K562 (cell line): Measurements from ENCODE around the gene CDKN2B. TPM values are rescaled to one million over a fixed set of nuclear protein-coding genes. Genes with fewer than 3 reads are reported as not detected.

Experiments used
- ATAC-seq: fragments of 200-7000 bp; cut with Tn5 transposase; 3 replicates; pipeline ENCODE4 v1.9.1; 2020; ENCODE audit warnings: moderate library complexity
- BruUV-seq: library from RNA; stranded (reverse); fragments of 400-500 nt; replicated peaks from 2 replicates; lab custom pipeline; 2021; lab: Mats Ljungman, UMichigan
- CTCF ChIA-PET: fragments of 300-600 bp; formaldehyde crosslinking; extraction: SDS; loops from one replicate; lab custom pipeline; 2021; ENCODE audit warnings: low intra/inter-chr PET ratio; lab: Yijun Ruan, JAX
- POLR2A ChIA-PET: fragments of 300-600, 350-650 bp; sonication (Branson Sonifier 250); formaldehyde crosslinking; extraction: SDS; loops from one replicate; lab custom pipeline; 2021; ENCODE audit warnings: antibody characterized with exemption, inconsistent platforms; lab: Yijun Ruan, JAX
- DNase-seq, 4 experiments: peaks; one replicate each; pipeline versions ENCODE4 v3.0.0 to v3.0.0-alpha.2; 2011 to 2018; ENCODE audit warnings: low spot score in 3 of 4, mixed read lengths in 3 of 4; ENCODE audit errors: extremely low read depth in 1 of 4
- FAIRE-seq: peaks from 2 replicates; lab custom pipeline; 2011; peaks lifted over from hg19 to GRCh38; lab: Jason Lieb, UNC
- H2AFZ ChIP-seq: 2 replicates; pipeline ENCODE4 v1.6.0; 2011; ENCODE audit warnings: low read depth, low read length, control low read depth, inconsistent platforms
- H3K27ac ChIP-seq: fragments of 200-600 bp; 3 replicates; pipeline ENCODE4 v1.8.0; 2011; ENCODE audit warnings: low read depth, mild to moderate bottlenecking, control low read depth, inconsistent platforms, low read length, moderate library complexity, mixed read lengths; ENCODE audit errors: extremely low read depth
- H3K27me3 ChIP-seq, 2 experiments: fragments of 300-600 bp in 1 of 2; 2 replicates in 1 of 2; 3 replicates in 1 of 2; pipeline versions ENCODE4 v1.6.0 to v1.8.0; 2011; ENCODE audit warnings: inconsistent platforms in 2 of 2, low read length in 2 of 2, mild to moderate bottlenecking in 1 of 2, mixed read lengths in 1 of 2, moderate library complexity in 1 of 2; ENCODE audit not compliant: control insufficient read depth in 2 of 2, insufficient read depth in 2 of 2
- H3K36me3 ChIP-seq: fragments of 300-600 bp; 3 replicates; pipeline ENCODE4 v1.8.0; 2011; ENCODE audit warnings: mild to moderate bottlenecking, low read length, inconsistent platforms; ENCODE audit not compliant: control insufficient read depth, insufficient read depth
- H3K4me1 ChIP-seq, 2 experiments: fragments of 200-600 bp in 1 of 2; replicated peaks in 1 of 2; 2 replicates in 1 of 2; 3 replicates in 1 of 2; pipeline versions ENCODE4 v1.5.1 to v1.8.0; 2011; ENCODE audit warnings: inconsistent platforms in 2 of 2, low read length in 2 of 2, mild to moderate bottlenecking in 1 of 2, mixed read lengths in 1 of 2, moderate library complexity in 1 of 2; ENCODE audit not compliant: control insufficient read depth in 2 of 2, insufficient read depth in 2 of 2
- H3K4me2 ChIP-seq: 2 replicates; pipeline ENCODE4 v1.6.1; 2011; ENCODE audit warnings: low read length, control low read depth, inconsistent platforms, mixed read lengths; ENCODE audit not compliant: insufficient read depth
- H3K4me3 ChIP-seq: fragments of 200-600 bp; sonication (generic), shearing (Covaris generic); 2 replicates; pipeline ENCODE4 v1.5.1; 2016; ENCODE audit warnings: control low read depth, inconsistent platforms
- H3K79me2 ChIP-seq: fragments of 200-600 bp; 3 replicates; pipeline ENCODE4 v1.8.0; 2011; ENCODE audit warnings: low read length, inconsistent platforms; ENCODE audit not compliant: control insufficient read depth, insufficient read depth
- H3K9ac ChIP-seq, 2 experiments: 2 replicates each; pipeline versions ENCODE4 v1.6.0 to v1.6.1; 2011; ENCODE audit warnings: low read depth in 2 of 2, low read length in 2 of 2, control low read depth in 1 of 2, inconsistent platforms in 1 of 2, mild to moderate bottlenecking in 1 of 2, mixed read lengths in 1 of 2; ENCODE audit not compliant: insufficient read depth in 1 of 2
- H3K9me1 ChIP-seq: one replicate; pipeline ENCODE4 v1.6.0; 2011; ENCODE audit warnings: inconsistent platforms, mild to moderate bottlenecking, low read length, moderate library complexity; ENCODE audit not compliant: control insufficient read depth, insufficient read depth
- H3K9me3 ChIP-seq: replicated peaks from 2 replicates; pipeline ENCODE4 v1.5.1; 2011; ENCODE audit warnings: low read depth, low read length, inconsistent platforms; ENCODE audit not compliant: control insufficient read depth, insufficient read depth
- H4K20me1 ChIP-seq: replicated peaks from 2 replicates; pipeline ENCODE4 v1.6.1; 2011; ENCODE audit warnings: low read length, inconsistent platforms, mixed read lengths; ENCODE audit not compliant: control insufficient read depth, insufficient read depth
- CBFA2T2 ChIP-seq: fragments of 450-650 bp; conservative IDR thresholded peaks from 2 replicates; pipeline ENCODE4 v1.6.1; 2017; ENCODE audit warnings: mild to moderate bottlenecking
- NCOA4 ChIP-seq: fragments of 450-650 bp; IDR thresholded peaks from 2 replicates; pipeline ENCODE4 v1.6.1; 2018; ENCODE audit warnings: mild to moderate bottlenecking; ENCODE audit not compliant: partially characterized antibody
- RFX1 ChIP-seq: fragments of 450-650 bp; IDR thresholded peaks from 2 replicates; pipeline ENCODE4 v1.6.1; 2016; ENCODE audit warnings: mild to moderate bottlenecking, moderate library complexity
- ZBTB1 ChIP-seq: sonication (generic); formaldehyde crosslinking; IDR thresholded peaks from 2 replicates; pipeline ENCODE4 v1.8.1; 2023; ENCODE audit warnings: missing genetic modification reagents, low read depth, mild to moderate bottlenecking, borderline replicate concordance
- ZBTB17 ChIP-seq: fragments of 450-650 bp; formaldehyde crosslinking; IDR thresholded peaks from 2 replicates; pipeline ENCODE4 v1.4.0; 2020; ENCODE audit warnings: mild to moderate bottlenecking
- ZNF324 ChIP-seq: fragments of 250-450 bp; sonication (Bioruptor Pico); IDR thresholded peaks from 2 replicates; pipeline ENCODE4 v1.4.0; 2020; ENCODE audit warnings: mild to moderate bottlenecking
- ZNF408 ChIP-seq: fragments of 250-450 bp; sonication (Bioruptor Pico); IDR thresholded peaks from 2 replicates; pipeline ENCODE4 v1.4.0; 2020; ENCODE audit warnings: low read depth, mild to moderate bottlenecking, moderate library complexity
- WGBS: fragments of 100-300 bp; shearing (Covaris generic); methylation state at CpG from one replicate; pipeline ENCODE4 v1.1.6; 2016; ENCODE audit warnings: low coverage, mixed read lengths; ENCODE audit not compliant: insufficient coverage; ENCODE audit errors: missing lambda C conversion rate; 5-methylcytosine and 5-hydroxymethylcytosine counted together
- in situ Hi-C: fragments of 300-500 bp; cut with MboI; formaldehyde crosslinking; loops from 4 replicates; pipeline ENCODE4 v1.15.0; 2018; ENCODE audit warnings: inconsistent platforms, mixed read lengths
- intact Hi-C: fragments of 100-400 bp; cut with micrococcal nuclease; formaldehyde crosslinking; loops from 2 replicates; pipeline ENCODE4 v1.14.2; 2022
- polyA plus RNA-seq, 8 experiments: library from polyadenylated mRNA; depleted of rRNA in 4 of 8; stranded (reverse) in 5 of 8; unstranded in 3 of 8; fragments of >200 nt; fragmentation: Nextera tagmentation in 2 of 8; fragmentation: Illumina TruSeq in 1 of 8; extraction: Ambion mirVana in 2 of 8; extraction: Trizol in 1 of 8; gene quantifications; 2 replicates each; pipeline versions ENCODE4 v1.2.1 to v1.2.3, GENCODE V29; 2011 to 2014; ENCODE audit warnings: inconsistent platforms in 1 of 8, missing spikeins in 1 of 8
- total RNA-seq, 7 experiments: library from RNA; depleted of rRNA in 6 of 7; stranded (reverse); fragments of >200 nt in 6 of 7; fragmentation: Illumina TruSeq in 2 of 7; extraction: Trizol in 2 of 7; gene quantifications; 2 replicates each; pipeline versions ENCODE4 v1.2.1 to v1.2.3, GENCODE V29; 2011 to 2021; ENCODE audit warnings: low replicate concordance in 1 of 7
- TF ChIP-seq, protein P1 (sequence below): sonication (generic); formaldehyde crosslinking; IDR thresholded peaks from 2 replicates; pipeline ENCODE4 v1.8.1; 2023; ENCODE audit warnings: mild to moderate bottlenecking, missing genetic modification reagents

The CDKN2B gene
- total and polyA plus RNA-seq, 9 of the 15 experiments (the other 6 are each of a cell fraction or from before 2014, with no cell fraction given) = not detected

- Histone ChIP-seq H3K9ac (no peak overlapping the region), H3K4me2 (no peak overlapping the region), H3K9me1 (no peaks in the 10 kb centered on the region), H3K4me3 (no peak overlapping the region), H4K20me1 (no peaks in the 10 kb centered on the region), H2AFZ (no peak overlapping the region), H3K9me3 (no peaks in the 10 kb centered on the region), H3K27ac (no peak overlapping the region), H3K4me1 (no peaks in the 10 kb centered on the region), H3K36me3 (no peaks in the 10 kb centered on the region), H3K27me3 (no peaks in the 10 kb centered on the region), H3K79me2 (no peaks in the 10 kb centered on the region)
- intact Hi-C loops = no loop called here
- ATAC-seq (no peak), FAIRE-seq (no peak), DNase-seq (no peak)
- CTCF ChIA-PET = no interaction called here
- no CpG with 5 or more reads among the region's 4 CpGs for WGBS
- TF ChIP-seq ZBTB1 (CRISPR knock-in tag) (no peak), ZNF408 (CRISPR knock-in tag) (no peak), NCOA4 (no peak), ZNF324 (CRISPR knock-in tag) (no peak), ZBTB17 (CRISPR knock-in tag) (no peak), CBFA2T2 (no peak), RFX1 (no peak)
- TF ChIP-seq, protein P1, sequence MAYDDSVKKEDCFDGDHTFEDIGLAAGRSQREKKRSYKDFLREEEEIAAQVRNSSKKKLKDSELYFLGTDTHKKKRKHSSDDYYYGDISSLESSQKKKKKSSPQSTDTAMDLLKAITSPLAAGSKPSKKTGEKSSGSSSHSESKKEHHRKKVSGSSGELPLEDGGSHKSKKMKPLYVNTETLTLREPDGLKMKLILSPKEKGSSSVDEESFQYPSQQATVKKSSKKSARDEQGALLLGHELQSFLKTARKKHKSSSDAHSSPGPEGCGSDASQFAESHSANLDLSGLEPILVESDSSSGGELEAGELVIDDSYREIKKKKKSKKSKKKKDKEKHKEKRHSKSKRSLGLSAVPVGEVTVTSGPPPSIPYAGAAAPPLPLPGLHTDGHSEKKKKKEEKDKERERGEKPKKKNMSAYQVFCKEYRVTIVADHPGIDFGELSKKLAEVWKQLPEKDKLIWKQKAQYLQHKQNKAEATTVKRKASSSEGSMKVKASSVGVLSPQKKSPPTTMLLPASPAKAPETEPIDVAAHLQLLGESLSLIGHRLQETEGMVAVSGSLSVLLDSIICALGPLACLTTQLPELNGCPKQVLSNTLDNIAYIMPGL = no peak
- POLR2A ChIA-PET = no interaction called here
- BruUV-seq = no TSS peak
- in situ Hi-C loops = no loop called here
Measured at GRCh38 chr9:22050924-22051323, 41.8 kb upstream of the CDKN2B start.
